Breast epithelium (tissue), 3 donors: ENCODE results near the gene CAMSAP1.

Experiments used
- CTCF ChIP-seq, 3 donors: fragments of 450-650 bp; IDR thresholded peaks; one replicate each; pipeline ENCODE4 v1.5.1; 2016 to 2017; ENCODE audit warnings: antibody characterized with exemption in 3 of 3, mild to moderate bottlenecking in 3 of 3, moderate library complexity in 3 of 3
- POLR2A ChIP-seq: fragments of 450-650 bp; IDR thresholded peaks from one replicate; pipeline ENCODE4 v1.6.1; 2016; ENCODE audit warnings: antibody characterized with exemption, mild to moderate bottlenecking, moderate library complexity
- POLR2AphosphoS5 ChIP-seq, 3 donors: sonication (generic); formaldehyde crosslinking; IDR thresholded peaks; one replicate each; pipeline ENCODE4 v1.6.1; 2017; ENCODE audit warnings: antibody characterized with exemption in 3 of 3

GRCh38 chr9:135821733-135822373 lies 85.5 kb downstream of the CAMSAP1 start:
- TF ChIP-seq POLR2AphosphoS5 (IDR thresholded peaks at IDR 0.05) (no peak), CTCF (IDR thresholded peaks at IDR 0.05) (no peak), POLR2A (no peak)
